Measurements from ENCODE around the gene NRXN2. TPM values are rescaled to one million over a fixed set of nuclear protein-coding genes. Genes with fewer than 3 reads are reported as not detected.
"Not testable (repeated sequence)": the region's sequence is repeated elsewhere in the genome, so short reads cannot be mapped to it uniquely, and the experiment has no call there.

The NRXN2 gene
- total RNA-seq, 1 experiment from 2014 or later: 0.42 TPM

DNA sequence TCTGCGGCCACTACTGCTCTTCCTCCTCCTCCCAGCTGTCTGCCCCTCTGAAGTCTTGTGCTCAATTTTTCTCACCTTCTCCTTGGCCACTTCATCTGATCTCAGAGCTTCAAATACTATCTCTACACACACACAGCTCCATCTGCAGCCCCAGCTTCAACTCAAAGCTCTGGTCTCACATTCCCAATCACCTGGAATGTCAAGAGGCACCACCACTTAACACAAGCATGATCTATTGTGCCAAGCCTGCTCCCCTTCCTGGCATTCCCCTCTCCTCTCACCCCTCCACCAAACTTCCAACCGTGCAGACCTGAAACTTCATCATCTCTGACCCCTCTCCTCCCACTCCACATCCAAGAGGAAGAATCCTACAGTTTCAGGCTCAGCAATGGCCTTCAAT, 17.5 kb downstream of the NRXN2 start:
- no peak for DNase-seq (ENCODE audit: low read depth)

DNA sequence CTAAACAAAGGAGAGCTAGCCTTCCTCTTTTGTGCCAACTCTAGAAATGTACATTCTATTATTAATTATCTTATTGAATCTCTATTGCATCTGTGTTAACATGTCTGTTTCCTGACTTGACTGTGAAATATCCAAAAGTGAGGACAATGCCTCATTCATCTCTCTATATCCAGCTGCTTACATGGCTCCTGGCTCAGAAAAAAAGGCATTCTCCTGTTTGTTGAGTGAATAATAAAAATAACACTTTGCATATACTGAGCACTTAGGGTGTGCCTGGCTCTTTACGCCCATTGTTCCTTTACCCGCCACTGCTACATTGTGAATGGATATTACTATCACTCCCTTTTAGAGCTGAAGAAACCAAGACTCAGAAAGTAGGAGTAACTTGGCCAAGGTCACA, 19.9 kb downstream of the NRXN2 start:
- DNase-seq (ENCODE audit: low read depth): no peak

DNA sequence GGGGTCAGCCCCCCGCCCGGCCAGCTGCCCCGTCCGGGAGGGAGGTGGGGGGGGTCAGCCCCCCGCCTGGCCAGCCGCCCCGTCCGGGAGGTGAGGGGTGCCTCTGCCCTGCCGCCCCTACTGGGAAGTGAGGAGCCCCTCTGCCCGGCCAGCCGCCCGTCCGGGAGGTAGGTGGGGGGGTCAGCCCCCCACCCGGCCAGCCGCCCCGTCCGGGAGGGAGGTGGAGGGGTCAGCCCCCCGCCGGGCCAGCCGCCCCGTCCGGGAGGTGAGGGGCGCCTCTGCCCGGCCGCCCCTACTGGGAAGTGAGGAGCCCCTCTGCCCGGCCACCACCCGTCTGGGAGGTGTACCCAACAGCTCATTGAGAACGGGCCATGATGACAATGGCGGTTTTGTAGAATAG, 21.0 kb downstream of the NRXN2 start:
- not testable (repeated sequence) for DNase-seq (ENCODE audit: low read depth)

DNA sequence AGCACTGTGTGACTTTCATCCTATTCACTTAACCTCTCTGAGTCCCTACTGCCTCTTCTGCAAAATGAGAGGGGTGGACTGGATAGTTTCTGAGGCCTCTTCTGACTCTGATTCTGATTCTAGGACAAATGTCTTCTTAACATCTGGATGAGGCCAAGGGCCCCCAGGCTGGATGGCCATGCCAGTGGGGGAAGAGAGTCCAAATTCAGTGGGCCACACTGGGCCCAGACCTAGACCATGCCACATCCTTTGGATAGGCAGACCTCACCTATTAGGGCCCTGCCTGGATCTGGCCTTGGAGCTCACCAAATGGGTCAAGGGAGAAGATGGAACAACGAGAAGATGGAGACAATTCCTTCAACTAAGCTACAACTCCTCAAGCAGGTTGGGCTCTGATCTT, 24.6 kb downstream of the NRXN2 start:
- DNase-seq (ENCODE audit: low read depth): no peak

DNA sequence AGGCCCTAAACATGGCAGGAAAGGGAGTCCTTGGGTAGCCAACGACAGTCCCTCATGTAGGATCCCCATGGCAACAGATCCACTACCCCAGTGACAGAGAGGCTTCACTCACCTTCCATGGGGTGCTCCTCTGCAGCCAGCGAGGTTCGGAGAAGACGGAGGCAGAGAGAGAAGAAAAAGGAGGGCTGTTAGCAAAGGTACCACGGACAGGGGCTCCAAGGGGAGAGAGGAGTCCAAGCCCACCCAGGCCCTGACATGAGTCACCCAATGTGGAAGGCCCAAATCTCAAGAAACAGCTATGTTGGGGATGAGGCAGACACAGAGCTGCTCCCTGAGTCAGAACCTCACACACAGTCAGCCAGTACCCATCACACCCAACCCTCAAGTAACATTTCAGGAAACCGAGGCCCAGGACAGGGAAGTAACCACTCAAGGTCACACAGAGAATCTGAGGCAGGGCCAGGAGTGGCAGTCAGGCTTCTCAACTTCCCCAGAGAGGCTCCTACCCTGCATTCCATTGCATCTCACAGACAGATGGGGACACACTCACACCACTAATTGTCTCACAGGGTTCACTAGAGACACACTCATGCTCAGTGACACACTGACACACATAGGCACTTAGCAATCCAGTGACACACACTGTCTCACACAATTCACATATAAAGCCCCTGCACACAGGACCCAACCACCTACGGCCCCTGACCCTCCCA, 25.2 kb downstream of the NRXN2 start:
- no peak for DNase-seq (ENCODE audit: low read depth)

DNA sequence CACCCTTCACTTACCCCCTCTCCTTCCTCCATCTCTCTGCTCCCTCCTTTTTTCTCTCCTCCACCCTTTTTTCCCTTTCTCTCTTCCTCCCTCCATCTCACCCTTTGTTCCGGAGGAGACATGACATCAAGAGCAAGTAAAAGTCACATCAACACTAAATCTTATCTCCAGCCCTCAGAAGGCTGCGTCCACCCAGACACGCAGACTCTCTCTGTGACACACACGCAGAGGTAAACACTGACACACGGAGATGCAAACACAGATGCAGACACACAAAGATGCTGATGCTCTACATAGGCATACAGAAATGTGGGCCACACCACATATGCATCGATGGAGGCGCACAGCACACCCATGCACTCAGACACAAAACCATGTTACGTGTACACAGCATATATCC, 27.0 kb downstream of the NRXN2 start:
- DNase-seq (ENCODE audit: low read depth): no peak

DNA sequence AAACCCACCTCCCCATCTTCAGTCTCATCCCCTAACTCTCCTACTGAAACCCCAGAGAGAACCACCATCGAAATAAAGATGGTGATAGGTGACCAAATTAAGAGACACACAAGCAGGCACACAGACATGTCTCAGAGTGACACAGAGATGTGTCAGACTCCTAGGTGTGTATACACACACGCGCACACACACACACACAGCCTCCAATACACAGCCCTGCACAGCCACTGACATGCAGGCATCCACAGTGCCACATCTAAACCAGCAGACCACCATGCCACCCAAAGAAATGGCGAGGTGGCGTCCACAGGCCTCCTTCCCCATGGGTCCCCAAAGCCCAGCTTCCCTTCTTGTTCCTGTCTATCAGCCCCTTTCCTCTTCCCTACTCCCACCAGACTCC, 27.4 kb downstream of the NRXN2 start:
- no peak for DNase-seq (ENCODE audit: low read depth)

DNA sequence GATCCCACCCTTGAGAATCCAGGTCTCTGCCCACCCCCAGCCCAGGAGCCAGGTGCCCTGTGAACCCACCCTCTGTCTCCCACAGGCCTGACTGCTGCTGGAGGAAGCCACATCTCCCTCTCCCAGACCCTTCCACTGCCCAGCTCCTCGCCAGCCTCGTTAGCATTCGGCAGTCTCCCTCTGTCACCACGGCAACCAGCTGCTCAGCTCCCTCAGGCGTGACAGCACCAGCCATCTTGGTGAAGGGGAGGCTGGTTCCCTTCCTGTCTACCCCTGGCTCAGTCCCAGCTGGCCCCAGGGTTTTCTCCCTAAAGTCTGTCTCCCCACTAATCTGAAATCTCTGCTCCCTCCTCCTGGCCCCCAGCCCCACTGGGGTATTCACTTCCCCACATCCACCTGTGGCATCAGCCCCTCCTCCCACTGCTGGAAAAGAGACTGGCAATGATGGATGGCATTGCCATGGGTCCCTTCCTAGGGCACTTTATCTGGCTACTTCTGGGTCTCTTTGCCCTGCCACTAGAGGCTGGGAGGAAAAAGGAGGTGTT, 28.1 kb downstream of the NRXN2 start:
- no peak for DNase-seq (ENCODE audit: low read depth)

DNA sequence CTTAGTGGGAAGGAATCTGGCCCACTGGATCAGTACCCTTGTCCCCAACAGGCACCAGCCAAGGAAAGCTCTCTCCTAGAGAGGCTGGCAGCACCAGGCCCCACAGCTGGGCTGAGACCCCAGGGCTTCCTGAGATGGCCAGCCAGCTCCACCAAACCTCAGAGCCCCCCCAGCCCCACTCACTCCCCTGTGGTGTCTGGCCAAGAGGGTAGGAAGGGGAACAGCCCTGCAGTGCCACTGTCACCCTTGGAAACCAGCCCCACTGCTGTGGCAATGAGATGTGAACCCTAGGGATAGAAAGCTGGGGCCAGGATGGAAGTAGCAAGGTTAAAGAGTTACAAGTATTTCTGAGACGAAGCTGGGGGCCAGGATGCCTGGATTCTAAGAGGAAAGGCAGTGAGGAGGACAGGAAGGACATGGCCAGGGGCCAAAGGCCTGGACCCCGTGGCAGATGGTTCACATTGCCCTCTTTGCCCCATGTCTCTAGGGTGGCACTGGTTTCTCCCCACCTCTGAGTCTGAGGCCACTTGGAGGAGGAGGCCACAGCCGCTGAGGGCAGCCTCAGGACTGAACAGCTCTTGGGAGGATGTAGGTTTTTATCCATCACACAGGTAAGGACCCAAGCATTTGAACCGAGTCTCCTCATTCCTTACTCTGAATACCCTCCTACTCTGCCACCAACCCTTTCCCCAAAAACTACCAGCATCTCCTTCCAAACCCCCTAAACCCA, 28.8 kb downstream of the NRXN2 start:
- DNase-seq (ENCODE audit: low read depth): no peak

DNA sequence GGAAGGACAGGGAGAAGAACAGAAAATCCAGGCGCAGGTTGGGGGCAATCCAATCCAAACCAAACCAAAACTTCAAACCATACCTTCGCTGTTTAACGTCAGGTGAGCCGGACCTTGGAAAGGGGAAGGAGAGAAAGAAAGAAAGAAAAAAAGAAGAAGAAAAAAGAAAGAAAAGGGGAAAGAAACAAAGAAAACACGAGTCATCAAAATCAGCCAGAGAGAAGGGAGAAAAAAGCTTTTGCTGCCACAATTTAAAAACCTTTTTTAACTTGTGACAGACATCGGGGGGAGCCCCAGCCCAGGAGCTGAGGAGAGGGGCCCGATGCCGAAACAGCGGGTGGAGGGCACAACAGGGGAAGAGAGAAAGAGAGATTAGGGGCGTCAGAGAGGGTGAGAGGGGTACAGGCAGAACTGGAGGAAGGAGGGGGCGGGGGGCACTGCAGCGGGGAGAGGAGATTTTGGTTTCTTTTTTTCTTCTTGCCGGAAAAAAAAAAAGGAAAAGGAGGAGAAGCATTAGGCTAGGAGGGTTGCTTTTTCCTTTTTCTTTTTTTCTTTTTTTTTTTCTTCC, 30.1 kb downstream of the NRXN2 start:
- DNase-seq (ENCODE audit: low read depth): no peak

DNA sequence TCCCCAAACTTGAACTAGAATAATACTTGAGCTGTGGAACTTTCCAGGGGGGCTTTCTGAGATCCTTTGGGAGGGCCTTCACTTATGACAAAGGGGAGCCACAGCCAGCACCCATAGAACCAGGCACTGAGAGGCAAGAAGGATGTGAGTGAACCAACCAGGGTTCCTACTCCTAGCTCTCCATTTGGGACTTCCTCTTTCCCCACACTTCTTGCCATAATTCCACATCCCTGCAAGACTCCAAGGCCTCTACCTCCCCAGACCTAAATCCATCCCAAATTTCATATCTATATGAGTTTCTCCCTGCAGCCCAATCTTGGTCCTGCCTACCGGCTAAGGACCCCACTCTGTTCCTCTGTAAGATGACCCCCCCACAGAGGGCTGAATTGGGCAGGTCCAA, 31.5 kb downstream of the NRXN2 start:
- DNase-seq (ENCODE audit: low read depth): no peak

DNA sequence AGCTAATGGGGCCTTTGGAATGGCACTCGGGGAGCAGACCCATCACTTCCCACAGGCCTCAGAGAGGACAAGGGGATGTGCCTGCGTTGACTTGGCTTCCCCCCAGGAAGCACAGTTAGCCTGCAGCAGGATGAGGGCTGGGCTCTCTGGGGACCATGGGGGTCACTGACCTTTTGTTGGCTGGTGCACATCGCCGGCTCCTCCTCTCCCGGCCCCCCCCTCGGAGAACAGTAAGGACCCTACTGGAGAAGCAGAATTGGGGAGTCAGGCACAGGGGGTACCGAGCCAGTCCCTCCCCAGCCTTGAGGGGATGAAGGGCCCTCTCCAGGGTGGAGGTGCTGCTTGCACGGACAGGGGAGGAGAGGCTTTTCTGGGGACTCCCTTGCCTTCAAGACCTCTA, 32.8 kb downstream of the NRXN2 start:
- no peak for DNase-seq (ENCODE audit: low read depth)

DNA sequence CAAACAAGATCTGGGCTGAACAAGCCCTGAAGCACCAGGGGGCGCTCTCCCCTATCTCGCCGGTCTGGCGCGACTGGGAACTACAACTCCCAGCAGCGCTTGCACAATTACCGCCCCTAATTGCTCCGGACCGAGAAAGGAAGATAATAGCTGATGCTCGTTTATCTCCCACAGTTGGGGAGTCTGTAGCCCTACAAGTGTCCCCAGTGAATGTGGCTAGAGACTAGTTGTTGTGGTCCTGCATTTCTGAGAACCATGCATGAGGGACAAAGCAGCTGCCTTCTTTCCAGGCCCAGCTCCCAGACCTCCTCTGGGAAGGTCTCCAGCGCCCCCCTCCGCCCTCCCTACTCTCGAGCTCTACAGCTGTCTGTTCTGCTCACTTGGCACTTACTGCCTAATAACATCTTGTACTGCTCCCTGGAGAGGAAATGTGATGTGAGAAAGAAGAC, 34.4 kb downstream of the NRXN2 start:
- DNase-seq (ENCODE audit: low read depth): peak; percentile 81

DNA sequence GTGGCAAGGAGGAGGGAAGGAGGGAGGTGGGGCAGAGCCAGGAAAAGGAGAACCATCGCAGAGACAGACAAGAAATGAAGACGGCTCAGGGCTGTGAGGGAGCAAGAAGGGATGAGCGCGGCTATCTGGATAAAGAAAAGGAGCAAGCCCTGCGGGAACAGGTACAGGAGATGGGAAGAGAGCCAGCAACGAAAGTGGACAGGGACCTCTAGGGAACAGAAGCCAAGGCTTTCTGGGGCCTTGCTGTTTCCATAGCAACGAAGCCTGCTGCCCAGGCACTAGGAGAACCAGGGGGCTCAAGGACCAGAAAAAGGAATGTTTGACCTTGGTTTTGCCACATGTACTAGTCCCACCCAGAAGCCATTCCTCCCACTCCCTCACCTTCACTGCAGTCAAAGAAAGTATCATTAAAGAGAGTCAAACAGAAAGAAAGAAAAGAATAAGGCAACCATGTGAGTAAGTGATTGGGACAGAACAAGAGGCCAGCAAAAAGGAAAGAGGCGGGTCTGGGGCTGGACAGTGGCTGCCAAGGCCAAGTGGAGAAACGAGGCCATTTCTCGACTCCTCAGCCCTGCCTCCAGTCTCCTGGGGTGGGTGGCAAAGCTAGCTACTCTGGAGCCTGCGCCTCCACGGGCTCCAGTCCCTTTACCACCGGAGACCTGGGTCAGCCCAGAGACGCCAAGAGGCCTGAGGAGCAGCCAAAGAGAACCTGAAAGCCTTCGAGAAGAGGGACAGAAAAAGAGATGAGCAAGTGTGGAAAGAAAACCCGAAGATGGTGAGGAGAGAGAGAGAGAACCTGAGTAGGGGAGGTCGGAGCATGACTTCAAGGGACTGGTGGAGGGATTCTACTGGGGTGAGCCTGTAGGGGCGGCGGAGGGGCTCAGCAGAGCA, 35.1 kb downstream of the NRXN2 start:
- no peak for DNase-seq (ENCODE audit: low read depth)

DNA sequence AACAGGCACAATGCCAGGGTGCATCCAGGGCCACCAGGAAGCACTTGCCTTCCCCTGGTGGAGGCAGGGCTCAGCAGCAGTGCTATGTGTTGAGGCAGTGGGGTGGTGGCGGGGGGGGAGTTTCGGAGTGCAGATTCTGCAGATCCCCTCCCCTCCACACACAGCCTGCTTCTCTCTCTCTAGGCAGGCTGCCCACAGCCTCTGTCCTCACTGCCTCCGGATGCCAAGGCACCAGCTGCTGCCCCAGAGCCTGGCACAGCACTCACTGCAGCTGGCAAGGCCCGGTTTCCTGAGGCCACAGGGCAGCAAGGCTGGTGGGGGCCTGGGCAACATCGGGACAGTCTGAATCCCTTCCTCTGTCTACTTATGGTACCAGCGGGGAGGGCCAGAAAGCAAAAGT, 35.8 kb downstream of the NRXN2 start:
- no peak for DNase-seq (ENCODE audit: low read depth)

DNA sequence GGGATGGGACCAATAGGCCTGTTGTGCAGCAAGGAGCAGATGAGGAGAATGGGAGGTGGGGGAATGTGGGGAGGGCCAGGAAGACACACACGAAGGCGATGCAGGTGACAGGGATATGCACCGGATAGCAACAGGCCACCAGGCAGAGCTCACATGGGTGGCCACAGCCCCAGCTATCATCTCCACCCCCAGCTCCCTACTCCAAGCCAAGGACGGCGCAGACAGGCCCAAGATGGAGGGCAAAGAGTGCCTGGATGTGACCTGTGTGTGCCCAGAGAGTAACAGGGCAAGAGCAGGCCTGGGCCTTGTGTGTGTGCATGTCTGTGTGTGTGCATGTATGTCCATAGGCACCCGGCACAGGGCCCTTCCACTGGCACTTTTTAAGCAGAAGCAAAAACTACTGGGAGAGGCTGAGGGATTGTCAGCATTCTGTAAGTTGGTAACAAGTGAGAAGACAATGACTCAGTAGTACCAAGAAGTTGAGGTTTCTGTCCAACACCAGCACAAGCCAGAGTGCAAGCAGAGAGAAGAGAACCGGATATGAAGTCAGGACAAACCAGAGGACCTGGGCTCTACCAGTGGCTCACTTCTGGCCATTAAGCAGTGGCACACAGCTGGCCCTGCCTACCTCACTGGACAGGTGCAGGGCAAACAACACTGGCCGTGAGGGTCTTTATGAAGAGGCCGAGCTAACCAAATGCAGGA, 36.4 kb downstream of the NRXN2 start:
- no peak for DNase-seq (ENCODE audit: low read depth)

DNA sequence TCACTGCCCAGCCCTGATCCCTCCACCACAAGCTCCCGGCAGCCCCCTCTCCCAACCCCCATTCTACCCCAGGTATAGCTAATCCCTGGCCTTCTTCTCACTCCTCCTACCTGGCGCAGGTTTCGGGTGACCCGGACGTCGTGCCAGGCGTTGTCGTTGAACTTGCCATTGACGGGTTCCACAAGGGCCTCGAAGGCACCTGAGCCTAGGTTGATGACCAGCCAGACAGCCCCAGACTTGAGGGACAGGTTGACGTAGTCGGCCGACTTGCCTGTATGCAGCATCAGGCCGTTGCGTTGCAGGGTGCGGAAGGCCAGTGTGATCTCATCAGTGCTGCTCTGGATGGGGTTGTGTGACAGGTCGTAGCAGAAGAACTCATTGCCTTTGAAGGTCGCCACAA, 37.5 kb downstream of the NRXN2 start:
- no peak for DNase-seq (ENCODE audit: low read depth)

DNA sequence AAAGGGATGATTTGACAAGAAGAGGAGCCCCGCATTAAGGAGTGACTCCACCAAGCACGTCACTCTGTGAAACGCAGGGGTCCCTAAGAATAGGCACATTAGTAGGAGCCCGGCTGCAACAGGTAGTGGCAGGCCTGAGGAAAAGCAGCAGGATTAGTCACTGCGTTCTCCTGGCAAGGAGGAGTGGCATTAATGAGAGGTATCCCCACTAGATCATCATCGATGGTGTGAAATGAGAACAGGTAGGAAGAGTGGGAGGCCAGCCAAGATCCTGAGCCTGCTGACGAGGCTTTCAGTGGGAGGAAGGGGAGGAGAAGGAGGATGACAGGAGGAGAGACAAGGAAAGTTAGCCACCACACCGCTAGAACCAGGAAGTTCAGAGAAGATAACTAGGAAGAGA, 38.6 kb downstream of the NRXN2 start:
- DNase-seq (ENCODE audit: low read depth): no peak

DNA sequence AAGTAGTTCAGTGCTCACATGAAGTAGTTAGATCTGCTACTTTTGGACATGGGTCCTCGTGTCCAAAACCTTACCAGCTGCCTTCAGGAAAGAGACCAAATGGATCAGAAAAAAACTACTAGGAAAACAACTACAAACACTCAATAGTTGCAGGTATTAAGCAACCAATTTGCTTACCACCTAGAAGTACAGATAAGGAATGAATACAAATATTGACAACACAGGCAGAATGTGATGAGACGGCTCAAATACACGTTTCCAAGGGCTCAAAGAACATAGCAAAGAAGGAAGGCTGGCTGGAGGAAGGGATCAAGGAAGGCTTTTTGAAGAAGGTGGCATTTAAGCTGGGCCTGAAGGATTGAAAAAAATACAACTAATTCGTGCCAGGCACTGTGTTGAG, 41.8 kb downstream of the NRXN2 start:
- DNase-seq (ENCODE audit: low read depth): no peak

DNA sequence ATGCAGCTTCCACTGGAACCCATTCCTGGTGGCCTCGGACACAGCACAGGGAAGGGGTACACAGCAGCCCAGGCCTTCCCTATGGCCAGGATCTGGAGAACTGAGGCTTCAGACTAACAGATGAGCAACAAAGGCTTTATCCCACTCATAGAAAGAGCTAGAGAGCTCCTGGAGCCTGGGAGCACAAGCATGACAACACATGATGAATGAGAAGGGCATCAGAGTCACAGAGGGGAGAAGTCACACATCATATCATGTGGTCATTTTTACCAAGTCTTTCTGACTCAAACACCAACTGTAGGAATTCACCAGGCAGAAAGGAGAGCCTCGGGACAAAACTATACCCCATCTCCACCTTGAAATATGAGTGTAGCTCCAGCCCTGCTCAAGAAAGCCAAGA, 43.2 kb downstream of the NRXN2 start:
- no peak for DNase-seq (ENCODE audit: low read depth)

Data from HT1080 (cell line).